Measurements from ENCODE around the gene NKAPL. TPM values are rescaled to one million over a fixed set of nuclear protein-coding genes. Genes with fewer than 3 reads are reported as not detected.

Gene NKAPL
- total and polyA plus RNA-seq, 10 of the 15 experiments (the other 5 are each of a cell fraction or from before 2014, with no cell fraction given): 0.10 to 0.48 (median 0.19) TPM; not detected in 1

DNA sequence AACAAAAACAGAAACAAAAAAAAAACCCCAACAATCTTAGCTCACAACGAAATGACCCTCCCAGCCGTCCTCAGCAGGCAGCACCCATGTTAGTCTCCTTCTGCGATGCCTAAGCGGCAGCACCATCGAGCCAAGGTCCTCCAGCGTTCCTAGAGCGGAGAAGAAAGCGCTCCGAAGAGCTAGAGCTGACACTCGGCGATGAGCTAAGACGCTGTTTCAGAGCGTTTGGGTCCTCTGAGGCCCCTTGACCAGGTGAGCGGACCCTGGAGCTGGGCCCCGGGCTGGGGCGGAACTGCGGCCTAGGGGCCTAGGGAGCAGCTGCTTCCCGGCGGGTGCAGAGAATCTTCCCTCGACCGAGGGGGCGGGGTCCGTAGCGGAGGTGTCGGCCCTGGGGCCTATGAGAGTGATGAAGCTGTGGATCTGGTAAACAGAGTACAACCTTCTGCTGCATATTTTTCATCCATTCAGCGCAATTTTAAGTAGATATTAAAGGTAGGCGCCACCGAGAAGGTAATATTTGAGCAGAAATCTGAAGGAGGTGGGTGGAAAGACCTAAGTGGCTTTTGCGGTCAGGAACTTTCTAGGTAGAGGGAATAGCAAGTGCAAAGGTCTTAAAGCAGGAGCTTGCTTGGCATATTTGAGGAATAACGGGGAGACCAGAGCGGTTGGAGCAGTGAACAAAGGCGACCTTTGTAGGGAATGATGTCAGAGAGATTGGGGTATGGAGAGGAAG lies 8.0 kb downstream of the NKAPL start, which contains the start of gene ZSCAN26:
Gene ZSCAN26 (plus strand): TSS at position 182 of the 733 bp plus-strand sequence. CDS start 4,777 bp downstream, outside the sequence.
- Histone ChIP-seq H2AFZ (ENCODE audit: control insufficient read depth, low read depth, low read length) (peak within 1 kb of the TSS; percentile 87), H3K27ac (ENCODE audit: control insufficient read depth, insufficient read depth) (peak within 1 kb of the TSS; percentile 84), H3K4me1 (ENCODE audit: control insufficient read depth, insufficient read depth, low read length) (no peaks in the 10 kb centered on the region), H3K4me2 (ENCODE audit: control insufficient read depth, insufficient read depth) (peak within 1 kb of the TSS; percentile 92), H4K20me1 (ENCODE audit: control insufficient read depth, insufficient read depth) (no peaks in the 10 kb centered on the region), H3K9me3 (replicated peaks; ENCODE audit: control insufficient read depth, insufficient read depth, low read length) (no peaks in the 10 kb centered on the region; the same call in 2 of the 3 replicates), H3K9ac (ENCODE audit: control insufficient read depth, insufficient read depth, low read length) (peak within 1 kb of the TSS; percentile 77), H3K4me3 (peak within 1 kb of the TSS; percentile 96), H3K36me3 (ENCODE audit: control insufficient read depth in 2 of 2, insufficient read depth in 2 of 2, low read length in 1 of 2) (no peaks in the 10 kb centered on the region), H3K79me2 (ENCODE audit: control insufficient read depth, insufficient read depth, low read length) (peaks cover 11% of the 10 kb centered on the region), H3K27me3 (replicated peaks in 1 of 2; ENCODE audit: control insufficient read depth in 2 of 2, insufficient read depth in 2 of 2, low read length in 1 of 2) (no peaks in the 10 kb centered on the region)
- no TSS peak for BruUV-seq (replicated peaks)
- ChIA-PET SMC1A (ENCODE audit: uncharacterized antibody, unreplicated experiment) (interaction anchor here (0.8 to 4.0 kb wide), 22 partner anchors 8 to 150 kb away, joined by 3 to 30 read pairs (median 6); partner anchors contain the start of genes PGBD1, ZKSCAN3, ZKSCAN4 and ZSCAN31), RAD21 (ENCODE audit: unreplicated experiment) (interaction anchor here (0.6 to 3.3 kb wide), 15 partner anchors 10 to 162 kb away, joined by 3 to 22 read pairs (median 4); partner anchors contain the start of genes PGBD1, ZKSCAN3, ZKSCAN4 and ZKSCAN8), CTCF (interaction anchor here (0.5 to 2.6 kb wide), 11 partner anchors 10 to 1079 kb away, joined by 3 to 14 read pairs (median 4); no protein-coding TSS in a partner anchor), POLR2A (interaction anchor here (0.6 to 2.7 kb wide), 10 partner anchors 14 to 126 kb away, joined by 3 to 11 read pairs (median 4); partner anchors contain the start of genes PGBD1, ZKSCAN4, ZKSCAN8 and ZSCAN31)
- DNase-seq (ENCODE audit: low read depth, low spot score) (peak; percentile 70), FAIRE-seq (peak; percentile 79), ATAC-seq (peak; percentile 98)
- WGBS (ENCODE audit: insufficient coverage, insufficient replicate concordance, low lambda C conversion rate, missing lambda C conversion rate): 2% methylated on average over 32 of the region's 32 CpGs
- intact Hi-C loops (cut with micrococcal nuclease; ENCODE audit: unreplicated experiment): loop anchor here (2.0 to 5.0 kb wide), 3 partner anchors 14 to 90 kb away; partner anchors contain the start of genes ZKSCAN4 and ZSCAN31
- in situ Hi-C loops (cut with MboI): no loop called here
- TF ChIP-seq, protein P1, sequence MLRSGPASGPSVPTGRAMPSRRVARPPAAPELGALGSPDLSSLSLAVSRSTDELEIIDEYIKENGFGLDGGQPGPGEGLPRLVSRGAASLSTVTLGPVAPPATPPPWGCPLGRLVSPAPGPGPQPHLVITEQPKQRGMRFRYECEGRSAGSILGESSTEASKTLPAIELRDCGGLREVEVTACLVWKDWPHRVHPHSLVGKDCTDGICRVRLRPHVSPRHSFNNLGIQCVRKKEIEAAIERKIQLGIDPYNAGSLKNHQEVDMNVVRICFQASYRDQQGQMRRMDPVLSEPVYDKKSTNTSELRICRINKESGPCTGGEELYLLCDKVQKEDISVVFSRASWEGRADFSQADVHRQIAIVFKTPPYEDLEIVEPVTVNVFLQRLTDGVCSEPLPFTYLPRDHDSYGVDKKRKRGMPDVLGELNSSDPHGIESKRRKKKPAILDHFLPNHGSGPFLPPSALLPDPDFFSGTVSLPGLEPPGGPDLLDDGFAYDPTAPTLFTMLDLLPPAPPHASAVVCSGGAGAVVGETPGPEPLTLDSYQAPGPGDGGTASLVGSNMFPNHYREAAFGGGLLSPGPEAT (IDR thresholded peaks at IDR 0.05; ENCODE audit: low read depth): peak; percentile 80
- TF ChIP-seq, protein P2, sequence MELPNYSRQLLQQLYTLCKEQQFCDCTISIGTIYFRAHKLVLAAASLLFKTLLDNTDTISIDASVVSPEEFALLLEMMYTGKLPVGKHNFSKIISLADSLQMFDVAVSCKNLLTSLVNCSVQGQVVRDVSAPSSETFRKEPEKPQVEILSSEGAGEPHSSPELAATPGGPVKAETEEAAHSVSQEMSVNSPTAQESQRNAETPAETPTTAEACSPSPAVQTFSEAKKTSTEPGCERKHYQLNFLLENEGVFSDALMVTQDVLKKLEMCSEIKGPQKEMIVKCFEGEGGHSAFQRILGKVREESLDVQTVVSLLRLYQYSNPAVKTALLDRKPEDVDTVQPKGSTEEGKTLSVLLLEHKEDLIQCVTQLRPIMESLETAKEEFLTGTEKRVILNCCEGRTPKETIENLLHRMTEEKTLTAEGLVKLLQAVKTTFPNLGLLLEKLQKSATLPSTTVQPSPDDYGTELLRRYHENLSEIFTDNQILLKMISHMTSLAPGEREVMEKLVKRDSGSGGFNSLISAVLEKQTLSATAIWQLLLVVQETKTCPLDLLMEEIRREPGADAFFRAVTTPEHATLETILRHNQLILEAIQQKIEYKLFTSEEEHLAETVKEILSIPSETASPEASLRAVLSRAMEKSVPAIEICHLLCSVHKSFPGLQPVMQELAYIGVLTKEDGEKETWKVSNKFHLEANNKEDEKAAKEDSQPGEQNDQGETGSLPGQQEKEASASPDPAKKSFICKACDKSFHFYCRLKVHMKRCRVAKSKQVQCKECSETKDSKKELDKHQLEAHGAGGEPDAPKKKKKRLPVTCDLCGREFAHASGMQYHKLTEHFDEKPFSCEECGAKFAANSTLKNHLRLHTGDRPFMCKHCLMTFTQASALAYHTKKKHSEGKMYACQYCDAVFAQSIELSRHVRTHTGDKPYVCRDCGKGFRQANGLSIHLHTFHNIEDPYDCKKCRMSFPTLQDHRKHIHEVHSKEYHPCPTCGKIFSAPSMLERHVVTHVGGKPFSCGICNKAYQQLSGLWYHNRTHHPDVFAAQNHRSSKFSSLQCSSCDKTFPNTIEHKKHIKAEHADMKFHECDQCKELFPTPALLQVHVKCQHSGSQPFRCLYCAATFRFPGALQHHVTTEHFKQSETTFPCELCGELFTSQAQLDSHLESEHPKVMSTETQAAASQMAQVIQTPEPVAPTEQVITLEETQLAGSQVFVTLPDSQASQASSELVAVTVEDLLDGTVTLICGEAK (IDR thresholded peaks at IDR 0.05; ENCODE audit: borderline replicate concordance): peak; percentile 67; the same call in 1 of the 2 replicates
- TF ChIP-seq RCOR1 (conservative IDR thresholded peaks at IDR 0.05; ENCODE audit: low read depth, low read length) (no peak), GABPA (IDR thresholded peaks at IDR 0.05; ENCODE audit: low read depth) (peak; percentile 57; the same call in 1 of the 2 replicates), PAX5 (IDR thresholded peaks at IDR 0.05; ENCODE audit: borderline replicate concordance, low read depth, low read length) (no peak), SIX5 (IDR thresholded peaks at IDR 0.05; ENCODE audit: low read depth, low read length, severe bottlenecking) (no peak), MYB (IDR thresholded peaks at IDR 0.05; ENCODE audit: borderline replicate concordance, low read depth, low read length) (no peak), EP300 (IDR thresholded peaks at IDR 0.05; ENCODE audit: borderline replicate concordance in 1 of 2, control insufficient read depth in 1 of 2, low read depth in 2 of 2, low read length in 2 of 2) (no peak), LARP7 (IDR thresholded peaks at IDR 0.05) (peak; percentile 64), IKZF2 (IDR thresholded peaks at IDR 0.05) (peak; percentile 51 to 56), BACH1 (IDR thresholded peaks at IDR 0.05; ENCODE audit: borderline replicate concordance) (no peak), WRNIP1 (IDR thresholded peaks at IDR 0.05; ENCODE audit: borderline replicate concordance, low read depth, low read length) (no peak), CHD2 (IDR thresholded peaks at IDR 0.05; ENCODE audit: borderline replicate concordance, low read depth, low read length) (peak; percentile 57; the same call in 1 of the 2 replicates), NFYA (IDR thresholded peaks at IDR 0.05; ENCODE audit: borderline replicate concordance, low read depth, low read length) (no peak)
- TF ChIP-seq, protein P3, sequence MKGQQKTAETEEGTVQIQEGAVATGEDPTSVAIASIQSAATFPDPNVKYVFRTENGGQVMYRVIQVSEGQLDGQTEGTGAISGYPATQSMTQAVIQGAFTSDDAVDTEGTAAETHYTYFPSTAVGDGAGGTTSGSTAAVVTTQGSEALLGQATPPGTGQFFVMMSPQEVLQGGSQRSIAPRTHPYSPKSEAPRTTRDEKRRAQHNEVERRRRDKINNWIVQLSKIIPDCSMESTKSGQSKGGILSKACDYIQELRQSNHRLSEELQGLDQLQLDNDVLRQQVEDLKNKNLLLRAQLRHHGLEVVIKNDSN (IDR thresholded peaks at IDR 0.05; ENCODE audit: borderline replicate concordance, extremely low read length, insufficient read depth, low read depth, low read length): no peak
